ENCODE results near the gene PDE6A.
"Not testable (repeated sequence)": the region's sequence is repeated elsewhere in the genome, so short reads cannot be mapped to it uniquely, and the experiment has no call there.

Gene PDE6A

GRCh38 chr5:149892594-149892993, 52.0 kb downstream of the PDE6A start:
- no peak for DNase-seq

- no peak for DNase-seq
These were observed 56.3 kb downstream of the PDE6A start for GRCh38 chr5:149888280-149888679.

GRCh38 chr5:149887622-149888183, 56.9 kb downstream of the PDE6A start:
- no peak for DNase-seq

- no peak for DNase-seq
These were observed 57.7 kb downstream of the PDE6A start for GRCh38 chr5:149886692-149887470.

- no peak for DNase-seq
These were observed 58.5 kb downstream of the PDE6A start for GRCh38 chr5:149886060-149886459.

GRCh38 chr5:149885513-149885912, 59.1 kb downstream of the PDE6A start:
- DNase-seq, result no peak

GRCh38 chr5:149883550-149883949, 61.0 kb downstream of the PDE6A start:
- no peak for DNase-seq

- not testable (repeated sequence) for DNase-seq
These were observed 62.0 kb downstream of the PDE6A start for GRCh38 chr5:149882633-149883032.

- no peak for DNase-seq
These were observed 62.7 kb downstream of the PDE6A start for GRCh38 chr5:149881874-149882273.

- DNase-seq, result no peak
These were observed 63.4 kb downstream of the PDE6A start for GRCh38 chr5:149881069-149881622.

GRCh38 chr5:149879593-149879992, 65.0 kb downstream of the PDE6A start:
- not testable (repeated sequence) for DNase-seq

- peak in 1 of 2 experiments; percentile 43 for DNase-seq
These were observed 66.2 kb downstream of the PDE6A start for GRCh38 chr5:149878371-149878770.

- DNase-seq, result no peak
These were observed 70.7 kb downstream of the PDE6A start for GRCh38 chr5:149873896-149874295.

GRCh38 chr5:149872351-149873040, 72.1 kb downstream of the PDE6A start:
- no peak for DNase-seq

GRCh38 chr5:149871471-149871870, 73.1 kb downstream of the PDE6A start:
- no peak for DNase-seq

- no peak for DNase-seq
These were observed 73.9 kb downstream of the PDE6A start for GRCh38 chr5:149870697-149871096.

- no peak for DNase-seq
These were observed 74.4 kb downstream of the PDE6A start for GRCh38 chr5:149870232-149870631.

- DNase-seq, result no peak
These were observed 75.2 kb downstream of the PDE6A start for GRCh38 chr5:149869411-149869821.

- DNase-seq, result no peak
These were observed 78.8 kb downstream of the PDE6A start for GRCh38 chr5:149865746-149866145.

GRCh38 chr5:149863830-149864229, 80.8 kb downstream of the PDE6A start:
- no peak for DNase-seq

- DNase-seq, result no peak
These were observed 81.4 kb downstream of the PDE6A start for GRCh38 chr5:149863176-149863575.

- DNase-seq, result no peak
These were observed 83.7 kb downstream of the PDE6A start for GRCh38 chr5:149860801-149861322.

- DNase-seq, result no peak
These were observed 84.8 kb downstream of the PDE6A start for GRCh38 chr5:149859746-149860145.
